GM06990 (cell line): ENCODE data around the gene ACYP1.

ENCODE experiments used
- DNase-seq: peaks from one replicate; pipeline ENCODE4 v3.0.0-alpha.2; 2011; ENCODE audit not compliant: insufficient read length; ENCODE audit errors: extremely low read depth
- H3K27me3 ChIP-seq: replicated peaks from 2 replicates; pipeline ENCODE4 v1.6.0; 2011; ENCODE audit warnings: low read length; ENCODE audit not compliant: control insufficient read depth, insufficient read depth
- H3K36me3 ChIP-seq: 2 replicates; pipeline ENCODE4 v1.5.1; 2011; ENCODE audit warnings: low read length; ENCODE audit not compliant: control insufficient read depth, insufficient read depth
- H3K4me3 ChIP-seq: replicated peaks from 2 replicates; pipeline ENCODE4 v1.5.1; 2011; ENCODE audit warnings: low read depth, mild to moderate bottlenecking, control low read depth, low read length
- TF ChIP-seq, protein P1 (sequence below): IDR thresholded peaks from 2 replicates; pipeline ENCODE4 v1.5.1; 2011; ENCODE audit warnings: low read length, control low read depth, mild to moderate bottlenecking, inconsistent platforms; ENCODE audit not compliant: insufficient read depth, poor library complexity, severe bottlenecking

Gene ACYP1

DNA sequence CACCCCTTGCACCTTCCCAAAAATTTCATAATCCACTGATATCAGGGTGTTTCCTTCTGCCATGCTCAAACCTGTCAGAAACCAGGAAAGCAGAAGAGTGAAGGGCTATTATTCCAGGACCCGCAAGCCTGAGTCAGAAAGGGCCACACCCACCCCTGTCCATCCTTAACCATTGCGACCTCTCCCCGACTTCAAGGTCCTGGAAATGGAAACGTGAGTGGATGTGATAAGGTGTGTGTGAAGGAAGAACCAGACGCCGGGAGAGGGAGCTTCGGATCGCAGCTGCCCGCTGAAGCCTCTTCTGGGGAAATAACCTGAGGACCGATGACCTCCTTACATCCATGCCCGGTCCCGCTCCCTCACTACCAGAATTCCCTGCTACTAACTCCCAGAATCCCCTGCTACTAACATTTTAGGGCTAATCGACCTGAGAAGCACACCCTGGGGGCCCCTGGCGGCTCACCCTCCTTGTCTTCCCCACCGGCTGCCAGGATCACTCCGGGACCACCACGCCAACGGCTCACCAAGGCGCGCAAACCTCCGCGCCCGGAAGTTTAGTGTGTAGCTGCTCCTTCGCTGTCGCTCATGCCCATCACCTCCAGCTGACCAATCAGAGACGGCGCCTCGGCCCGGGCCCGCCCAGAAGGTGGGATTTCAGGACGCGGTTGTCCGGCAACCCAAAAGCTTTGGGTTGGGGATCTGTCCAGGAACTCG lies at the start of gene ACYP1:
Gene ACYP1 (minus strand): TSS at position 534 of the 714 bp plus-strand sequence. CDS start 471 bp downstream, at position 63.
- Histone ChIP-seq H3K36me3 (no peaks in the 10 kb centered on the region), H3K27me3 (no peaks in the 10 kb centered on the region), H3K4me3 (peak within 1 kb of the TSS; percentile 82)
- peak; percentile 94 for DNase-seq
- TF ChIP-seq, protein P1, sequence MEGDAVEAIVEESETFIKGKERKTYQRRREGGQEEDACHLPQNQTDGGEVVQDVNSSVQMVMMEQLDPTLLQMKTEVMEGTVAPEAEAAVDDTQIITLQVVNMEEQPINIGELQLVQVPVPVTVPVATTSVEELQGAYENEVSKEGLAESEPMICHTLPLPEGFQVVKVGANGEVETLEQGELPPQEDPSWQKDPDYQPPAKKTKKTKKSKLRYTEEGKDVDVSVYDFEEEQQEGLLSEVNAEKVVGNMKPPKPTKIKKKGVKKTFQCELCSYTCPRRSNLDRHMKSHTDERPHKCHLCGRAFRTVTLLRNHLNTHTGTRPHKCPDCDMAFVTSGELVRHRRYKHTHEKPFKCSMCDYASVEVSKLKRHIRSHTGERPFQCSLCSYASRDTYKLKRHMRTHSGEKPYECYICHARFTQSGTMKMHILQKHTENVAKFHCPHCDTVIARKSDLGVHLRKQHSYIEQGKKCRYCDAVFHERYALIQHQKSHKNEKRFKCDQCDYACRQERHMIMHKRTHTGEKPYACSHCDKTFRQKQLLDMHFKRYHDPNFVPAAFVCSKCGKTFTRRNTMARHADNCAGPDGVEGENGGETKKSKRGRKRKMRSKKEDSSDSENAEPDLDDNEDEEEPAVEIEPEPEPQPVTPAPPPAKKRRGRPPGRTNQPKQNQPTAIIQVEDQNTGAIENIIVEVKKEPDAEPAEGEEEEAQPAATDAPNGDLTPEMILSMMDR = no peak

DNA sequence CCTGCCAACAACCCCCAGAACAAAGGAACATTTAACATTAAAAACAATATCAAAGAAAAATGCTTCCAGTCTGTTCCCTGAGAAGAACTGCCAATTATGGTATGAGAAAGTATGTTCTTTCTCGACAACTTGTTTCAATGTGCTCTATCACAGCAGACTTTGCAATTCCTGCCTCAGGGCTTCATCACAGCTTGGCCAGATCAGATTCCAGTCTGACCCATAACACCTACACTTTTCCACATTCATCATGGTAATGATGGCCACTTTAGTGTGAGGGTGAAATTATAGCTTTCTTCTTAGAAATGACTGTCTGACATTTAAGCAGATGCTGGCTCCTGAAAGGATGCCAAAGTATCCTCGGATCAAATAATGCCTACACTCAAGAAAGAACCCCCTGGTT lies 46.1 kb upstream of the ACYP1 start:
- DNase-seq = no peak

DNA sequence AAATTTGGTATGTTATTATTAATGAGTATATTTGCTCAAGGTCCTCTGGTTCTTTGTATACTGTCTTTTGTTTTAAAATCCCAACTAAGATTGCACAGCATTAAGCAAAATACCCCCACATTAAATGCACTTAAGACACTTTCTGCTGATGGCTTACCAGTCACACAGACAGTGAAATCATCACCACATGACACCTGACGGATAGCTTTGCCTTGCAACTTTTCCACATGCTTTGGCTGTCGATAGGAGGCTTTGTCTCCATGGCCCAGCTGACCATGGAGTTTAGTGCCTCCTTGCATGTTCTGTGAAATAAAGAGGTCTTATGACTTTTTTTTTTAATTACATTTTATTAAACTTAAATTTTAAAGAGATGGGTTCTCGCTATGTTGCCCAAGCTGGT lies 43.4 kb upstream of the ACYP1 start:
- no peak for DNase-seq
- H3K36me3 ChIP-seq = peaks cover 13% of the 10 kb centered on the region
- no peaks in the 10 kb centered on the region for H3K27me3 ChIP-seq
- TF ChIP-seq, protein P1 = no peak
- H3K4me3 ChIP-seq = no peak overlapping the region

More for the DNA sequence above, 46.1 kb upstream of the ACYP1 start:
- H3K36me3 ChIP-seq = peaks cover 13% of the 10 kb centered on the region
- H3K4me3 ChIP-seq = no peak overlapping the region
- TF ChIP-seq, protein P1 = no peak
- H3K27me3 ChIP-seq = no peaks in the 10 kb centered on the region

DNA sequence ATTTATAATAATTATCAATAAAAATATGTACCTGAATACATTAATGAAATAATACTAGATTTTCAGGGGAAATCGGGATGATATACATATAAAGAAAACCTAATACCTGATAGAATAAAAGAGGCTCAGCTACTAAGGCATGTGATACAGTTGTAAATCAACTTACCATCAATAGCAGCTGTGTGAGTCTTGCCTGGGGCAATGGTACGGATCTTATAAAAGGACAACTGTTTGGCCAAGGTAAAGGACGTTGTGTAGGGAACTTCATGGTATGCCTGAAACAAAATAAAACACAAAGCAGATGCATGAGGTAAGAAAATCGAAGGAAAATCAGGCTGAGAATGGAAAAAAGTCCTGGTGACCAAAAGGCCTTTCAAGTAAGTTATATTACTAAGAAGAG lies 37.7 kb upstream of the ACYP1 start:
- H3K4me3 ChIP-seq = no peak overlapping the region
- H3K36me3 ChIP-seq = peaks cover 23% of the 10 kb centered on the region
- DNase-seq = no peak
- no peaks in the 10 kb centered on the region for H3K27me3 ChIP-seq
- TF ChIP-seq, protein P1 = no peak

DNA sequence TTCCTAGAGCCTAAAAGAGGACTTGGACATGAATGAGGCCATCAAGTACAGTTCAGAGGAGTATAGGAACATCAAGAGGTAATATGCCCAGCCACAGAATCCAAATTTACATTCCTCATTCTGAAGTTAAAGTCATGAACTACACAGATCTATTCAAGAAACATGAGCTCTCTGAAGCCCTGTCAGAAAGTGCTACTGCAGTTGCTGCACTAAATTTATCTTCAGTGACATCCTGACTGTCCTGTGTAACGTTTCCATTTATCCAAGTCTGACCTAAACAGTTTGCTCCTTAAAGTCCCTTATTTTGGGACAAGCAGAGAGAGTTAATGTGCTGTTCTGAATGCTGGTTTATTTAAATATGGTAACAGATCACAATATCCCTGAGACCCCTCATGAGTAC lies 34.9 kb upstream of the ACYP1 start:
- H3K36me3 ChIP-seq = peaks cover 23% of the 10 kb centered on the region
- H3K4me3 ChIP-seq = no peak overlapping the region
- TF ChIP-seq, protein P1 = no peak
- H3K27me3 ChIP-seq = no peaks in the 10 kb centered on the region
- DNase-seq = no peak

DNA sequence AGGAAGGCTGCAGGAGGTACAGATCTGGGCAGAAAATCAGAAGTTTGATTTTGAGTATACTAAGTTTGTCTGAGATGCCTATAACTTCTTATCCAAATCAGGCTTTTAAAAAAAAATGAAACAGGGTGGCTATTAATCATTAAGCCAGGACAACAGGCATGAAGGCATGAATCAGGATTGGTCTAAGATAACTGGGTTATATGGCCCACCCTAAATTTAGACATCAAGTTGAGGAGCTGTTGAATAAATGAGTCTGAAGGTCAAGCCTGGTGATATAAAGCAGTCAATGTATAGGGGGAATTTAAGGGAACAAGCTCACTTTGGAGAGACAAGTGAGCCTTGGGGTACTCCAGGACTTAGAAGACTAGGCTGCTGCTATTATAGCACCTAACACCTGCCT lies 34.4 kb upstream of the ACYP1 start:
- Histone ChIP-seq H3K36me3 (peaks cover 21% of the 10 kb centered on the region), H3K27me3 (no peaks in the 10 kb centered on the region), H3K4me3 (no peak overlapping the region)
- TF ChIP-seq, protein P1 = no peak
- DNase-seq = no peak
